Activated CD8-positive, alpha-beta T cell treated with anti-CD3 and anti-CD28 coated beads for 36 hours (primary cell): Measurements from ENCODE around the gene CELF4. TPM values are rescaled to one million over a fixed set of nuclear protein-coding genes. Genes with fewer than 3 reads are reported as not detected.

Source experiments
- ATAC-seq: fragments of 200-7000 bp; cut with Tn5 transposase; one replicate; pipeline ENCODE4 v1.10.0; 2021; ENCODE audit warnings: mild to moderate bottlenecking, moderate library complexity
- CTCF ChIA-PET: fragments of 350-600 bp; sonication (Branson Sonifier 250); formaldehyde crosslinking; loops from one replicate; lab custom pipeline; 2021; ENCODE audit warnings: antibody characterized with exemption; lab: Charles Lee
- POLR2A ChIA-PET: fragments of 350-600 bp; sonication (Branson Sonifier 250); formaldehyde crosslinking; loops from one replicate; lab custom pipeline; 2021; ENCODE audit warnings: antibody characterized with exemption; lab: Charles Lee
- DNase-seq: peaks from one replicate; pipeline ENCODE4 v3.0.0-alpha.2; 2020
- H3K27ac Mint-ChIP-seq: one replicate; pipeline ENCODE4 v1.8.0; 2021; ENCODE audit warnings: mild to moderate bottlenecking, mixed read lengths
- H3K27me3 Mint-ChIP-seq: one replicate; pipeline ENCODE4 v1.8.0; 2021; ENCODE audit warnings: mixed read lengths
- H3K36me3 Mint-ChIP-seq: one replicate; pipeline ENCODE4 v1.8.0; 2021; ENCODE audit warnings: low read depth, mixed read lengths
- H3K4me1 Mint-ChIP-seq: one replicate; pipeline ENCODE4 v1.8.0; 2021; ENCODE audit warnings: low read depth, mixed read lengths
- H3K4me3 Mint-ChIP-seq: one replicate; pipeline ENCODE4 v1.8.0; 2021; ENCODE audit warnings: mild to moderate bottlenecking, moderate library complexity, mixed read lengths
- H3K9me3 Mint-ChIP-seq: one replicate; pipeline ENCODE4 v1.8.0; 2021; ENCODE audit warnings: mixed read lengths
- CTCF ChIP-seq: fragments of 200-600 bp; IDR thresholded peaks from one replicate; pipeline ENCODE4 v1.8.0; 2022; ENCODE audit warnings: antibody characterized with exemption, mild to moderate bottlenecking
- intact Hi-C: fragments of 100-400 bp; cut with micrococcal nuclease; formaldehyde crosslinking; loops from one replicate; pipeline ENCODE4 v1.10.0; 2022
- total RNA-seq, 2 experiments: library from RNA; stranded (reverse); gene quantifications; one replicate each; pipeline ENCODE4 v1.2.3, GENCODE V29; 2021

The CELF4 gene
- total RNA-seq, 2 experiments from 2014 or later: not detected

GRCh38 chr18:37425222-37425621, 140.4 kb downstream of the CELF4 start:
- Mint-ChIP-seq H3K36me3 (no peaks in the 10 kb centered on the region), H3K4me1 (no peaks in the 10 kb centered on the region), H3K27me3 (no peaks in the 10 kb centered on the region), H3K4me3 (no peak overlapping the region), H3K27ac (no peak overlapping the region), H3K9me3 (no peaks in the 10 kb centered on the region)
- no peak for DNase-seq
- ATAC-seq: no peak
- no peak for TF ChIP-seq CTCF
- ChIA-PET CTCF (no interaction called here), POLR2A (no interaction called here)
- intact Hi-C loops: no loop called here

GRCh38 chr18:37424507-37424906, 141.1 kb downstream of the CELF4 start:
- Mint-ChIP-seq H3K27me3 (no peaks in the 10 kb centered on the region), H3K4me1 (no peaks in the 10 kb centered on the region), H3K36me3 (no peaks in the 10 kb centered on the region), H3K9me3 (no peaks in the 10 kb centered on the region), H3K27ac (no peak overlapping the region), H3K4me3 (no peak overlapping the region)
- ATAC-seq (no peak), DNase-seq (no peak)
- intact Hi-C loops: no loop called here
- no peak for TF ChIP-seq CTCF
- POLR2A ChIA-PET: no interaction called here
- CTCF ChIA-PET: no interaction called here

- ATAC-seq: no peak
- no peak for TF ChIP-seq CTCF
- DNase-seq: no peak
- H3K27ac Mint-ChIP-seq: no peak overlapping the region
- no peaks in the 10 kb centered on the region for H3K27me3 Mint-ChIP-seq
- H3K4me1 Mint-ChIP-seq: no peaks in the 10 kb centered on the region
- H3K9me3 Mint-ChIP-seq: no peaks in the 10 kb centered on the region
- ChIA-PET POLR2A (no interaction called here), CTCF (no interaction called here)
- intact Hi-C loops: no loop called here
- H3K4me3 Mint-ChIP-seq: no peak overlapping the region
- H3K36me3 Mint-ChIP-seq: no peaks in the 10 kb centered on the region
Observed at GRCh38 chr18:37422596-37422995, 143.0 kb downstream of the CELF4 start.

- H3K27ac Mint-ChIP-seq: no peak overlapping the region
- no peaks in the 10 kb centered on the region for H3K27me3 Mint-ChIP-seq
- no peak for ATAC-seq
- no peak for DNase-seq
- H3K4me3 Mint-ChIP-seq: no peak overlapping the region
- ChIA-PET POLR2A (no interaction called here), CTCF (no interaction called here)
- intact Hi-C loops: no loop called here
- no peaks in the 10 kb centered on the region for H3K36me3 Mint-ChIP-seq
- H3K4me1 Mint-ChIP-seq: no peaks in the 10 kb centered on the region
- no peak for TF ChIP-seq CTCF
- no peaks in the 10 kb centered on the region for H3K9me3 Mint-ChIP-seq
Observed at GRCh38 chr18:37422116-37422515, 143.5 kb downstream of the CELF4 start.

- ATAC-seq (no peak), DNase-seq (no peak)
- no peaks in the 10 kb centered on the region for H3K36me3 Mint-ChIP-seq
- ChIA-PET CTCF (no interaction called here), POLR2A (no interaction called here)
- no peak for TF ChIP-seq CTCF
- no peaks in the 10 kb centered on the region for H3K9me3 Mint-ChIP-seq
- H3K4me3 Mint-ChIP-seq: no peak overlapping the region
- intact Hi-C loops: no loop called here
- H3K27me3 Mint-ChIP-seq: no peaks in the 10 kb centered on the region
- no peak overlapping the region for H3K27ac Mint-ChIP-seq
- H3K4me1 Mint-ChIP-seq: no peaks in the 10 kb centered on the region
Observed at GRCh38 chr18:37421341-37422077, 144.1 kb downstream of the CELF4 start.
